DOHH2 (cell line): ENCODE measurements around the gene CALR.

Source experiments
- CTCF ChIP-seq: fragments of 200-600 bp; sonication (generic); IDR thresholded peaks from one replicate; pipeline ENCODE4 v1.5.1; 2014; ENCODE audit warnings: antibody characterized with exemption, mild to moderate bottlenecking, low read depth, low read length; ENCODE audit not compliant: poor library complexity, severe bottlenecking
- EZH2phosphoT487 ChIP-seq: fragments of 200-600 bp; sonication (generic); IDR thresholded peaks from 2 replicates; pipeline ENCODE4 v1.6.1; 2017; ENCODE audit warnings: borderline replicate concordance, mild to moderate bottlenecking, antibody characterized with exemption, low read length, moderate library complexity, mixed read lengths

GRCh38 chr19:12984683-12985048, 46.3 kb downstream of the CALR start:
- TF ChIP-seq CTCF (no peak), EZH2phosphoT487 (no peak)
